Prostate gland (tissue), 2 donors: ENCODE measurements around the gene ANKRD44. TPM values are rescaled to one million over a fixed set of nuclear protein-coding genes. Genes with fewer than 3 reads are reported as not detected.

Experiments used
- DNase-seq: peaks from one replicate; pipeline ENCODE4 v3.0.0-alpha.2; 2019; ENCODE audit warnings: low spot score
- H3K27ac ChIP-seq, 2 donors: fragments of 200-600 bp; sonication (generic); 2 replicates each; pipeline ENCODE4 v1.5.1; 2017 to 2019
- H3K27me3 ChIP-seq: fragments of 200-600 bp; sonication (generic); replicated peaks from 2 replicates; pipeline ENCODE4 v1.5.1; 2019; ENCODE audit not compliant: insufficient read depth
- H3K36me3 ChIP-seq, 2 donors: fragments of 200-600 bp; sonication (generic); 1 replicate in 1 of 2; 2 replicates in 1 of 2; pipeline versions ENCODE4 v1.5.1 to v1.8.1; 2017 to 2019
- H3K4me1 ChIP-seq: fragments of 200-600 bp; sonication (generic); replicated peaks from 2 replicates; pipeline ENCODE4 v1.5.1; 2019
- H3K4me3 ChIP-seq, 2 donors: fragments of 200-600 bp; sonication (generic); 2 replicates each; pipeline ENCODE4 v1.5.1; 2017 to 2019
- H3K9me3 ChIP-seq: fragments of 200-600 bp; sonication (generic); 2 replicates; pipeline ENCODE4 v1.5.1; 2017
- CTCF ChIP-seq, 4 experiments: fragments of 200-600 bp in 2 of 4; fragments of 450-650 bp in 2 of 4; sonication (generic) in 2 of 4; IDR thresholded peaks; 1 replicate in 3 of 4; 2 replicates in 1 of 4; pipeline ENCODE4 v1.5.1; 2016 to 2019; ENCODE audit warnings: antibody characterized with exemption in 4 of 4, mild to moderate bottlenecking in 2 of 4, moderate library complexity in 2 of 4
- POLR2A ChIP-seq: fragments of 450-650 bp; IDR thresholded peaks from one replicate; pipeline ENCODE4 v1.6.1; 2016; ENCODE audit warnings: antibody characterized with exemption, mild to moderate bottlenecking
- POLR2AphosphoS5 ChIP-seq: sonication (generic); formaldehyde crosslinking; IDR thresholded peaks from one replicate; pipeline ENCODE4 v1.6.1; 2017; ENCODE audit warnings: antibody characterized with exemption
- WGBS: methylation state at CpG from one replicate; pipeline ENCODE4 v1.1.5; 2018; 5-methylcytosine and 5-hydroxymethylcytosine counted together
- intact Hi-C: fragments of 100-400 bp; cut with DNase I; formaldehyde crosslinking; loops from one replicate; pipeline ENCODE4 v1.14.2; 2022
- total RNA-seq, 2 donors: library from RNA; depleted of rRNA; stranded (reverse); fragments of >200 nt; gene quantifications; one replicate each; pipeline ENCODE4 v1.1.0, GENCODE V29; 2016

ANKRD44 gene
- total RNA-seq, 2 donors from 2014 or later: 6.0 to 11.2 TPM

DNA sequence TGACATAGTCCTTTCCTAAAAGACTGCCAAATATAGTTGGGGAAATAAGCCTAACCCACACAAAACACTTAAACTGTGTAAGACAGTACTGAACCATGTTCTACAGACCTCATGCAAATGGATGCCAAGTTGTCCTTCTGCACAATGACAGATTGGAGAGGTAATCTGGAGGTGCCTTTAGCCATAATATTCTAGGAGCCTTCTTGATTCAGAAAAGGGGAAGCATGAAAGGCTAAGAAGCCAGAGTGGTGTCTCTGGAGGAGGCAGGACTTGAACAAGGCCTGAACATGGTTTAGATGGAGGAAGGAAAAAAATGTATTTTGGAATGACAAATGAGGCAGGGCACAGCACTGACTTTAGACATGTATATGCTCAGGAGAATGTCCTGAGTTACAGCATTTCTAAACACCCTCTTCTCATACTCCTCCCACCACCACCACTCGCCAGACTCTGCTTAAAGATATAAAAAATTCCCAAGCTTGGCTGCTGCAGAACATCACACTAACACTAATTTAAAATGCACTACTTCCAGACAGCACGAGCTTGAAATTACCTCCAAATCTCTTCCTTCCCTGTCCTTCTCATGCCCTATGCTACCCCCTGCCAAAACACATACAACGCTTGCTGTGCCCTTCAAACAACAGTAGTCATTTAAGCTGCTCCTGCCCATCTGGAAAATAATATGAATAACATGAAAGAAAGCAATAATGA is 110.4 kb downstream of the ANKRD44 start:
- Histone ChIP-seq H3K4me1 (no peaks in the 10 kb centered on the region), H3K9me3 (no peaks in the 10 kb centered on the region), H3K36me3 (no peaks in the 10 kb centered on the region), H3K27ac (no peak overlapping the region), H3K4me3 (no peak overlapping the region), H3K27me3 (no peaks in the 10 kb centered on the region)
- TF ChIP-seq POLR2A (no peak), CTCF (IDR thresholded peaks at IDR 0.05) (no peak), POLR2AphosphoS5 (no peak)
- intact Hi-C loops: no loop called here
- WGBS: 78% methylated on average over 3 of the region's 3 CpGs
- DNase-seq: no peak

DNA sequence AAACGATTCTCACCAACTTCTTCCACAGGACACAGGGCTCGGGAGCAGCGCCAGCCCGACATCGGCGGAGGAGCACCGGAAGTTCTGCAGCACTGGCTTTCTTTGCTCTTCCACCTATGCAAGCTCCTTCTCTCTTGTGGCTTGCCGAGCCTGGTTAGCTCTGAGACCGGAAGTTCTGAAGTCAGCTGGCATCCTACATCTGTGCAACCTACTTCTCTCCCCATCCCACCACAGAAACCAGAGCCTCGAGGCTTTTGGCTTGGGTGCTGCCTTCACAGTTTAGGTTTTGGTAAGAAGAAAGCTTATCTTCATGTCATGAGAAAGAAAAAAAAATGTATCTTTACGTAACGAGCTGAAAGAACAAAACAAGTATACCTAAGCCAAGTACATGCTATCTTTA is 111.7 kb downstream of the ANKRD44 start:
- Histone ChIP-seq H3K4me3 (no peak overlapping the region), H3K27ac (no peak overlapping the region), H3K9me3 (no peaks in the 10 kb centered on the region), H3K36me3 (no peaks in the 10 kb centered on the region), H3K27me3 (no peaks in the 10 kb centered on the region), H3K4me1 (no peaks in the 10 kb centered on the region)
- 62% methylated on average over 12 of the region's 12 CpGs for WGBS
- TF ChIP-seq POLR2AphosphoS5 (no peak), CTCF (IDR thresholded peaks at IDR 0.05) (no peak), POLR2A (no peak)
- intact Hi-C loops: loop anchor here (10.0 kb wide), 1 partner anchor 176 kb away; no protein-coding TSS in a partner anchor
- DNase-seq: peak; percentile 13

GRCh38 chr2:197197895-197198311 is 112.7 kb downstream of the ANKRD44 start:
- TF ChIP-seq POLR2AphosphoS5 (no peak), CTCF (IDR thresholded peaks at IDR 0.05) (no peak), POLR2A (no peak)
- 93% methylated on average over 4 of the region's 4 CpGs for WGBS
- Histone ChIP-seq H3K36me3 (no peaks in the 10 kb centered on the region), H3K27ac (no peak overlapping the region), H3K4me3 (no peak overlapping the region), H3K27me3 (no peaks in the 10 kb centered on the region), H3K4me1 (no peaks in the 10 kb centered on the region), H3K9me3 (no peaks in the 10 kb centered on the region)
- no peak for DNase-seq
- intact Hi-C loops: loop anchor here (10.0 kb wide), 1 partner anchor 177 kb away; no protein-coding TSS in a partner anchor

DNA sequence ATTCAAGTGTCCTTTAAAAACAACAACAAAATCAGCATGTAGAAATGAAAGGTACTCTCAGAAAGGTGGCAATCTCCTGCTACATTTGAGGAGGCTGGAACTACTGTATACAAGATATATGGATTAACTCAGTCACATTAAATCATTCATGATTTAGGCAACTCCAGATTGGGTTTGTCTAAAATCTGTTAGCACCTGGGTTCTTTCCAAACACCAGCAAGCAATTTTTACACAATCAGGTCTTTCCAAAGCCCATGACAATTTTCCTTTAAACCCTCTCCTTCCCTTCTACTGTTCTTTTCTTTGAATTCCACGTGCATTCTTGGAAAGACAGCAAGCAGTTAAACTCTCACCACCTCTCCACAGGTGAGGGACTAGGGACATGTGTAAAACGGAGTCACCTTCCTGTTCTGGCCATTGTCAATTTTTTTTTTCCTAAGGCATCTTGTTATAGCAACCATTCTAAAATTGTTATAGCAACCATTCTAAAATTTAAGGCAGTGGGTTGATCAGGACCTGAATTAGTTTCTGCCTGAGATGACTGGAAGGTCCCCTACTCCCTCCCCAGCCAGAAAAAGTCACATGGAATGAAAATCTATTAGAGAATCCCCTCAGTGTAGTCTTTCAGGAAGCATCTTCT is 113.9 kb downstream of the ANKRD44 start:
- 8% methylated on average over 2 of the region's 2 CpGs for WGBS
- H3K4me1 ChIP-seq: no peaks in the 10 kb centered on the region

More for the DNA sequence above, 113.9 kb downstream of the ANKRD44 start:
- Histone ChIP-seq H3K27ac (no peak overlapping the region), H3K36me3 (no peaks in the 10 kb centered on the region), H3K27me3 (no peaks in the 10 kb centered on the region), H3K4me3 (no peak overlapping the region), H3K9me3 (no peaks in the 10 kb centered on the region)
- intact Hi-C loops: loop anchor here (10.0 kb wide), 1 partner anchor 178 kb away; no protein-coding TSS in a partner anchor
- TF ChIP-seq POLR2A (no peak), POLR2AphosphoS5 (no peak), CTCF (IDR thresholded peaks at IDR 0.05) (no peak)
- DNase-seq: no peak
